Left cardiac atrium (tissue), 4 donors: ENCODE results near the gene RNASE8. TPM values are rescaled to one million over a fixed set of nuclear protein-coding genes. Genes with fewer than 3 reads are reported as not detected.
"Not testable (repeated sequence)": the region's sequence is repeated elsewhere in the genome, so short reads cannot be mapped to it uniquely, and the experiment has no call there.

ENCODE experiments used
- ATAC-seq, 2 donors: fragments of 200-7000 bp; cut with Tn5 transposase; one replicate each; pipeline ENCODE4 v1.9.1; 2020; ENCODE audit warnings: mild to moderate bottlenecking in 2 of 2, moderate library complexity in 2 of 2
- DNase-seq: peaks from one replicate; pipeline ENCODE4 v3.0.0-alpha.2; 2020
- intact Hi-C, 2 donors: fragments of 100-400 bp; cut with DNase I; formaldehyde crosslinking; loops; one replicate each; pipeline versions ENCODE4 v1.14.1 to v1.15.1; 2022 to 2023
- long read RNA-seq: library from polyadenylated mRNA; unstranded; transcript quantifications from one replicate; pipeline ENCODE4 v2.0.0, GENCODE V29; 2021
- total RNA-seq, 2 donors: library from RNA; stranded (reverse); fragmentation: NEBNext Ultra II Directional; extraction: Animal tissue kit (Norgen Biotek cat#: 25700); gene quantifications; one replicate each; pipeline ENCODE4 v1.2.1, GENCODE V29; 2021
- donor health status: DM: no; HTN: yes; CAD: no.
- donor health status: DM: no; HTN: yes; CAD: no; lungs with severe emphysema.
- donor health status: DM: yes; HTN: yes; CAD: no.
- donor health status: Dilated cardiomyopathy.

RNASE8 gene
- not detected for total RNA-seq
- long read RNA-seq: 0 reads

GRCh38 chr14:21057803-21058675 is at the start of gene RNASE8:
RNASE8 (plus strand) TSS chr14:21057822; CDS start chr14:21057893, 71 bp downstream.
- no peak for DNase-seq
- intact Hi-C loops: no loop called here
- peak in 1 of 2 donors; percentile 51 for ATAC-seq

GRCh38 chr14:21009721-21010120 is 47.9 kb upstream of the RNASE8 start:
- ATAC-seq, DNase-seq: not testable (repeated sequence)
- intact Hi-C loops: loop anchor here in 1 of 2 donors (5.0 kb wide), 1 partner anchor 98 kb away; no protein-coding TSS in a partner anchor

GRCh38 chr14:21011136-21011535 is 46.5 kb upstream of the RNASE8 start:
- ATAC-seq (no peak), DNase-seq (no peak)
- intact Hi-C loops: loop anchor here in 1 of 2 donors (5.0 kb wide), 1 partner anchor 96 kb away; no protein-coding TSS in a partner anchor

GRCh38 chr14:21014761-21015190 is 42.8 kb upstream of the RNASE8 start:
- DNase-seq (peak; percentile 81), ATAC-seq (peak; percentile 78 to 87)
- intact Hi-C loops: loop anchor here (1.0 to 5.0 kb wide), 4 partner anchors 25 to 93 kb away; no protein-coding TSS in a partner anchor

- peak in 1 of 2 donors; percentile 34 for ATAC-seq
- no peak for DNase-seq
- intact Hi-C loops: loop anchor here (2.0 to 5.0 kb wide), 2 partner anchors 25 to 77 kb away; no protein-coding TSS in a partner anchor
Measured at GRCh38 chr14:21015312-21015711, 42.3 kb upstream of the RNASE8 start.

- DNase-seq (no peak), ATAC-seq (no peak)
- intact Hi-C loops: loop anchor here (5.0 kb wide), 1 partner anchor 76 kb away; no protein-coding TSS in a partner anchor
Measured at GRCh38 chr14:21016413-21017190, 41.0 kb upstream of the RNASE8 start.

GRCh38 chr14:21017528-21018245 is 39.9 kb upstream of the RNASE8 start:
- intact Hi-C loops: loop anchor here (5.0 kb wide), 1 partner anchor 75 kb away; no protein-coding TSS in a partner anchor
- no peak for DNase-seq

GRCh38 chr14:21018286-21018685 is 39.3 kb upstream of the RNASE8 start:
- intact Hi-C loops: loop anchor here (5.0 kb wide), 1 partner anchor 74 kb away; no protein-coding TSS in a partner anchor
- ATAC-seq (no peak), DNase-seq (no peak)

More at GRCh38 chr14:21017528-21018245, 39.9 kb upstream of the RNASE8 start:
- ATAC-seq: no peak

- intact Hi-C loops: loop anchor here (5.0 kb wide), 1 partner anchor 74 kb away; no protein-coding TSS in a partner anchor
Measured at GRCh38 chr14:21018781-21019180, 38.8 kb upstream of the RNASE8 start.

GRCh38 chr14:21019366-21019765 is 38.3 kb upstream of the RNASE8 start:
- no peak for ATAC-seq
- intact Hi-C loops: loop anchor here (5.0 kb wide), 1 partner anchor 73 kb away; no protein-coding TSS in a partner anchor
- DNase-seq: no peak

More at GRCh38 chr14:21018781-21019180, 38.8 kb upstream of the RNASE8 start:
- DNase-seq (no peak), ATAC-seq (no peak)

- intact Hi-C loops: no loop called here
- ATAC-seq: no peak
Measured at GRCh38 chr14:21020977-21021545, 36.6 kb upstream of the RNASE8 start.

GRCh38 chr14:21022686-21023085 is 34.9 kb upstream of the RNASE8 start:
- no peak for DNase-seq
- no peak for ATAC-seq
- intact Hi-C loops: no loop called here

More at GRCh38 chr14:21020977-21021545, 36.6 kb upstream of the RNASE8 start:
- DNase-seq: no peak

- DNase-seq (no peak), ATAC-seq (no peak)
- intact Hi-C loops: no loop called here
Measured at GRCh38 chr14:21023174-21023573, 34.4 kb upstream of the RNASE8 start.

GRCh38 chr14:21023817-21024584 is 33.6 kb upstream of the RNASE8 start:
- DNase-seq (no peak), ATAC-seq (peak in 1 of 2 donors; percentile 11)
- intact Hi-C loops: no loop called here

GRCh38 chr14:21024585-21025370 is 32.8 kb upstream of the RNASE8 start, which contains the start of gene NDRG2:
NDRG2 (minus strand) TSS chr14:21025061; CDS start chr14:21023315, 1,746 bp downstream.
- DNase-seq (peak; percentile 86), ATAC-seq (peak; percentile 87 to 88)
- intact Hi-C loops: no loop called here
